GM23338 (cell line): ENCODE measurements around the gene AK2. TPM values are rescaled to one million over a fixed set of nuclear protein-coding genes. Genes with fewer than 3 reads are reported as not detected.
"Not testable (repeated sequence)": the region's sequence is repeated elsewhere in the genome, so short reads cannot be mapped to it uniquely, and the experiment has no call there.

Source experiments
- ATAC-seq: fragments of 200-7000 bp; cut with Tn5 transposase; 3 replicates; pipeline ENCODE4 v1.9.1; 2020
- DNase-seq: peaks from one replicate; pipeline ENCODE4 v3.0.0-alpha.2; 2015; ENCODE audit warnings: low spot score
- H2AFZ ChIP-seq: fragments of 200-600 bp; sonication (generic); 2 replicates; pipeline ENCODE4 v1.8.0; 2016; ENCODE audit warnings: antibody characterized with exemption, mild to moderate bottlenecking, moderate library complexity
- H3F3A ChIP-seq: fragments of 200-600 bp; sonication (generic); replicated peaks from 2 replicates; pipeline ENCODE4 v1.8.0; 2017; ENCODE audit warnings: antibody characterized with exemption, mixed run types, low read depth
- H3K27ac ChIP-seq: fragments of 200-600 bp; sonication (generic); 2 replicates; pipeline ENCODE4 v1.6.1; 2016; ENCODE audit warnings: low read depth
- H3K27me3 ChIP-seq: fragments of 200-600 bp; sonication (generic); 2 replicates; pipeline ENCODE4 v1.8.0; 2016; ENCODE audit warnings: mild to moderate bottlenecking, mixed run types, moderate library complexity; ENCODE audit not compliant: insufficient read depth
- H3K36me3 ChIP-seq: fragments of 200-600 bp; sonication (generic); 2 replicates; pipeline ENCODE4 v1.8.0; 2016; ENCODE audit warnings: mild to moderate bottlenecking; ENCODE audit not compliant: insufficient read depth
- H3K4me1 ChIP-seq: fragments of 200-600 bp; sonication (generic); 2 replicates; pipeline ENCODE4 v1.8.0; 2016; ENCODE audit warnings: mild to moderate bottlenecking, moderate library complexity; ENCODE audit not compliant: insufficient read depth
- H3K4me2 ChIP-seq: fragments of 200-600 bp; sonication (generic); 2 replicates; pipeline ENCODE4 v1.7.1; 2017; ENCODE audit warnings: mixed run types
- H3K4me3 ChIP-seq: fragments of 200-600 bp; sonication (generic); 2 replicates; pipeline ENCODE4 v1.6.1; 2016; ENCODE audit warnings: mixed run types
- H3K79me2 ChIP-seq: fragments of 200-600 bp; sonication (generic); replicated peaks from 2 replicates; pipeline ENCODE4 v1.8.0; 2017; ENCODE audit warnings: mild to moderate bottlenecking; ENCODE audit not compliant: insufficient read depth
- H3K9me2 ChIP-seq: fragments of 200-600 bp; sonication (generic); 2 replicates; pipeline ENCODE4 v1.8.0; 2017; ENCODE audit not compliant: insufficient read depth
- H4K20me1 ChIP-seq: fragments of 200-600 bp; sonication (generic); replicated peaks from 2 replicates; pipeline ENCODE4 v1.8.0; 2017; ENCODE audit warnings: mild to moderate bottlenecking; ENCODE audit not compliant: insufficient read depth
- H3K27ac Mint-ChIP-seq: 2 replicates; pipeline ENCODE4 v1.8.0; 2020; ENCODE audit warnings: inconsistent platforms, mild to moderate bottlenecking, moderate library complexity, mixed read lengths
- H3K27me3 Mint-ChIP-seq: 3 replicates; pipeline ENCODE4 v1.8.0; 2022; ENCODE audit warnings: low read depth, mild to moderate bottlenecking, moderate library complexity, mixed read lengths, inconsistent platforms; ENCODE audit not compliant: insufficient read depth, poor library complexity
- H3K36me3 Mint-ChIP-seq: 3 replicates; pipeline ENCODE4 v1.8.0; 2021; ENCODE audit warnings: low read depth, mild to moderate bottlenecking, inconsistent platforms, moderate library complexity, mixed read lengths
- H3K4me1 Mint-ChIP-seq: 3 replicates; pipeline ENCODE4 v1.8.0; 2020; ENCODE audit warnings: mild to moderate bottlenecking, inconsistent platforms, mixed read lengths
- H3K4me3 Mint-ChIP-seq: 3 replicates; pipeline ENCODE4 v1.8.0; 2021; ENCODE audit warnings: moderate library complexity, mild to moderate bottlenecking, inconsistent platforms, mixed read lengths
- H3K9me3 Mint-ChIP-seq: 3 replicates; pipeline ENCODE4 v1.8.0; 2020; ENCODE audit warnings: moderate library complexity, mild to moderate bottlenecking, inconsistent platforms, mixed read lengths
- CREB1 ChIP-seq: fragments of 250-450 bp; sonication (Bioruptor Pico); IDR thresholded peaks from 2 replicates; pipeline ENCODE4 v1.5.0; 2020; ENCODE audit warnings: low read depth, mild to moderate bottlenecking, moderate library complexity
- EZH2phosphoT487 ChIP-seq: fragments of 200-600 bp; sonication (generic); IDR thresholded peaks from one replicate; pipeline ENCODE4 v1.8.1; 2018; ENCODE audit warnings: antibody characterized with exemption; ENCODE audit not compliant: unreplicated experiment
- NANOG ChIP-seq: IDR thresholded peaks from 2 replicates; pipeline ENCODE4 v1.6.1; 2016; ENCODE audit warnings: antibody characterized with exemption, borderline replicate concordance
- POLR2AphosphoS5 ChIP-seq: IDR thresholded peaks from 2 replicates; pipeline ENCODE4 v1.6.1; 2016; ENCODE audit warnings: antibody characterized with exemption, low read depth
- ZNF114 ChIP-seq: fragments of 250-450 bp; sonication (Bioruptor Pico); IDR thresholded peaks from 2 replicates; pipeline ENCODE4 v1.5.0; 2020; ENCODE audit warnings: mild to moderate bottlenecking, moderate library complexity
- polyA plus RNA-seq: library from polyadenylated mRNA; unstranded; fragments of >200 nt; fragmentation: Nextera tagmentation; extraction: Ambion mirVana; gene quantifications from 2 replicates; pipeline ENCODE4 v1.2.1, GENCODE V29; 2016
- total RNA-seq: library from RNA; depleted of rRNA; stranded (reverse); fragments of >200 nt; shearing (Covaris generic); gene quantifications from 2 replicates; pipeline ENCODE4 v1.2.3, GENCODE V29; 2014
- TF ChIP-seq, protein P1 (sequence below): IDR thresholded peaks from one replicate; pipeline ENCODE4 v1.6.1; 2018; ENCODE audit warnings: antibody characterized with exemption; ENCODE audit not compliant: unreplicated experiment

Gene AK2
- total and polyA plus RNA-seq, 2 experiments from 2014 or later, result 125 to 142 TPM

DNA sequence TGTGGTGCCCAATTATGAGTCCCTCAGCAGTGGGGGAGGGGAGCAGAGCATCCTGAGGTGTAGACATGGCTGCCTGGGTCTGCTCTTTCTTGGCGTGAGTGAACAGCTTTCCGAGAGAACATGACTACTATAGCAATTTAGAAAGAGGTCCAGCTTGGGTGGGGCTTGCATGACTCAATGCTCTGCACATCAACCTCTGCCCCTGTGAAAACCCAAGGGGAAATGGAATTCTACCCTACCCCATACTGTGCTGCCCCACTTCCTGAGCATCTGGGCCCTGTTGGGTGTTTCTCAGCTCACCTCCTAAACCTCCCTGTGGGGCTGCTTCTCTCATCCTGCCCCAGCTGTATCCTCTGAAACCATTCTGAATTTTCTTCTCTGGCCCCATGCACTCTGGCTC, 36.0 kb upstream of the AK2 start (continued):
- TF ChIP-seq, protein P1, sequence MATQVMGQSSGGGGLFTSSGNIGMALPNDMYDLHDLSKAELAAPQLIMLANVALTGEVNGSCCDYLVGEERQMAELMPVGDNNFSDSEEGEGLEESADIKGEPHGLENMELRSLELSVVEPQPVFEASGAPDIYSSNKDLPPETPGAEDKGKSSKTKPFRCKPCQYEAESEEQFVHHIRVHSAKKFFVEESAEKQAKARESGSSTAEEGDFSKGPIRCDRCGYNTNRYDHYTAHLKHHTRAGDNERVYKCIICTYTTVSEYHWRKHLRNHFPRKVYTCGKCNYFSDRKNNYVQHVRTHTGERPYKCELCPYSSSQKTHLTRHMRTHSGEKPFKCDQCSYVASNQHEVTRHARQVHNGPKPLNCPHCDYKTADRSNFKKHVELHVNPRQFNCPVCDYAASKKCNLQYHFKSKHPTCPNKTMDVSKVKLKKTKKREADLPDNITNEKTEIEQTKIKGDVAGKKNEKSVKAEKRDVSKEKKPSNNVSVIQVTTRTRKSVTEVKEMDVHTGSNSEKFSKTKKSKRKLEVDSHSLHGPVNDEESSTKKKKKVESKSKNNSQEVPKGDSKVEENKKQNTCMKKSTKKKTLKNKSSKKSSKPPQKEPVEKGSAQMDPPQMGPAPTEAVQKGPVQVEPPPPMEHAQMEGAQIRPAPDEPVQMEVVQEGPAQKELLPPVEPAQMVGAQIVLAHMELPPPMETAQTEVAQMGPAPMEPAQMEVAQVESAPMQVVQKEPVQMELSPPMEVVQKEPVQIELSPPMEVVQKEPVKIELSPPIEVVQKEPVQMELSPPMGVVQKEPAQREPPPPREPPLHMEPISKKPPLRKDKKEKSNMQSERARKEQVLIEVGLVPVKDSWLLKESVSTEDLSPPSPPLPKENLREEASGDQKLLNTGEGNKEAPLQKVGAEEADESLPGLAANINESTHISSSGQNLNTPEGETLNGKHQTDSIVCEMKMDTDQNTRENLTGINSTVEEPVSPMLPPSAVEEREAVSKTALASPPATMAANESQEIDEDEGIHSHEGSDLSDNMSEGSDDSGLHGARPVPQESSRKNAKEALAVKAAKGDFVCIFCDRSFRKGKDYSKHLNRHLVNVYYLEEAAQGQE, result no peak
- no peak for TF ChIP-seq POLR2AphosphoS5
- TF ChIP-seq ZNF114 (CRISPR knock-in tag), result no peak
- TF ChIP-seq CREB1 (CRISPR knock-in tag), result no peak
- no peak for TF ChIP-seq EZH2phosphoT487

DNA sequence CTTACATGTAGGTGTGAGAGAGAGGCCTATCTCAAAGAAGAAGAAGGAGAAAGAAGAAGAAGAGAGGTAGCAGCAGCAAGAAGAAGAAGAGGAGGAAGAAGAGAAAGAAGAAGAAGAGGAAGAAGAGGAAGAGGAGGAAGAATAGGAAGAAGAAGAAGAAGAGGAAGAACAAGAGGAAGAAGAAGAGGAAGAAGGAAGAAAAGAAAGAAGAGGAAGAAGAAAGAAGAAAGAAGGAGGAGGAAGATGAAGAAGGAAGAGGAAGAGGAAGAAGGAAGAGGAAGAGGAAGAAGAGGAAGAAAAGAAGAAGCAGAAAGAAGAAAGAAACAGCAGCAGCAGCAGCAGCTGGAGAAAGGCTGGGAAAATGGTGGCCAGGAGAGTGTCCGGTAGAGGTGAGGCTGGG, 33.9 kb upstream of the AK2 start:
- no peaks in the 10 kb centered on the region for H3K27me3 ChIP-seq
- H3K4me1 ChIP-seq, result no peaks in the 10 kb centered on the region
- TF ChIP-seq NANOG, result no peak
- no peaks in the 10 kb centered on the region for H4K20me1 ChIP-seq
- no peaks in the 10 kb centered on the region for H3K36me3 ChIP-seq
- no peak overlapping the region for H3K4me2 ChIP-seq
- no peak overlapping the region for H2AFZ ChIP-seq
- H3F3A ChIP-seq, result no peaks in the 10 kb centered on the region
- peaks cover 7% of the 10 kb centered on the region for H3K9me3 Mint-ChIP-seq
- H3K4me3 ChIP-seq, result no peak overlapping the region
- no peaks in the 10 kb centered on the region for H3K79me2 ChIP-seq
- 0 out of 2 replicates have a peak, but pooled peaks cover 5% of the 10 kb centered on the region for H3K9me2 ChIP-seq
- H3K4me1 Mint-ChIP-seq, result no peaks in the 10 kb centered on the region
- no peak for ATAC-seq
- no peak for DNase-seq
- no peak overlapping the region; the same call in 2 of the 3 replicates for H3K4me3 Mint-ChIP-seq
- H3K36me3 Mint-ChIP-seq, result peaks cover 1% of the 10 kb centered on the region; the same call in 2 of the 3 replicates
- H3K27ac Mint-ChIP-seq, result no peak overlapping the region
- no peak overlapping the region for H3K27ac ChIP-seq
- peaks cover 5% of the 10 kb centered on the region for H3K27me3 Mint-ChIP-seq

DNA sequence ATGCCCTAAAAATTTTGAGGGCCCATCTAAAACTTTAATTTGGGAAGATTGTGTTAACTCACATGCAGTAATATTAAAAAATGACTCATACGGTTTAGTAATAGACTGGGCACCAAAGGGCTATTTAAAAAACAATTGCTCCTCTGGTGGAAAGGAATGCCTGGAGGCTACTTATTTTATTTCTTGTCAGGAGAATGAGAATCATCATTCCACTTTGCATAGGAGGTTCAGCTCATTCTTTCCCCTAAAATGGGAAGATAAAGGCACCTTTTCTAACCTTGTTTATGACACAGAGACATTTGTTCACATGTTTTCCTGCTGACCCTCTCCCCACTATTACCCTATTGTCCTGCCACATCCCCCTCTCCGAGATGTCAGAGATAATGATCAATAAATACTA, 31.4 kb upstream of the AK2 start:
- not testable (repeated sequence) for H4K20me1 ChIP-seq, H3K27me3 Mint-ChIP-seq, H3F3A ChIP-seq, H3K27ac Mint-ChIP-seq, ATAC-seq, H3K4me1 Mint-ChIP-seq, H3K4me3 ChIP-seq, H3K27ac ChIP-seq, H3K9me2 ChIP-seq, H3K4me2 ChIP-seq, DNase-seq, H3K27me3 ChIP-seq, H3K36me3 ChIP-seq, H3K4me3 Mint-ChIP-seq, H3K4me1 ChIP-seq, H3K79me2 ChIP-seq
- H3K36me3 Mint-ChIP-seq, result peaks cover 22% of the 10 kb centered on the region
- 0 out of 2 replicates have a peak overlapping the region, but pooled peaks have one; percentile 18 for H2AFZ ChIP-seq
- H3K9me3 Mint-ChIP-seq, result peaks cover 32% of the 10 kb centered on the region

DNA sequence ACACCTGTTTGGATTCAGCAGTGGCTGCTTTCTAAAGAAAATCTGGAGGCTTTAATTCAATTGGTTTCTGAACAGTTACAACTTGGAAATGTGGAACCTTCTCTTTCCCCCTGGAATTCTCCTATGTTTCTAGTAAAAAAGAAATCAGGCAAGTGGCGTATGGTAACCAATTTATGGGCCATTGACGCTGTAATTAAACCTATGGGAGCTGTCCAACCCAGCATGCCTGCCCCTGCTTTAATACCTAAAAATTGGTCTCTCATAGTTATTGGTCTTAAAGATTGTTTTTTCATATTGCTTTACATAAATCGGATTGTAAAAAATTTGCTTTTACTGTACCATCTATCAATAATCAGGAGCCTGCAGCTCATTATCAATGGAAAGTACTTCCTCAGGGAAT, 29.8 kb upstream of the AK2 start:
- Mint-ChIP-seq H3K36me3 (peaks cover 32% of the 10 kb centered on the region), H3K9me3 (peaks cover 49% of the 10 kb centered on the region)
- H3K27ac Mint-ChIP-seq, H3K4me1 ChIP-seq, H3K27ac ChIP-seq, DNase-seq, H3K27me3 ChIP-seq, H3K9me2 ChIP-seq, H3K79me2 ChIP-seq, H4K20me1 ChIP-seq, ATAC-seq, H3K4me2 ChIP-seq, H3F3A ChIP-seq, H3K27me3 Mint-ChIP-seq, H2AFZ ChIP-seq, H3K4me3 ChIP-seq, H3K4me1 Mint-ChIP-seq, H3K36me3 ChIP-seq, H3K4me3 Mint-ChIP-seq: not testable (repeated sequence)
